Tibial artery (tissue), 4 donors: ENCODE measurements around the gene RFX1.

Experiments
- DNase-seq, 2 donors: peaks; one replicate each; pipeline ENCODE4 v3.0.0-alpha.2; 2019
- H3K27ac ChIP-seq, 2 donors: fragments of 200-600 bp; sonication (generic) in 1 of 2; 1 replicate in 1 of 2; 2 replicates in 1 of 2; pipeline ENCODE4 v1.5.1; 2018 to 2019; ENCODE audit warnings: mild to moderate bottlenecking in 1 of 2
- H3K27me3 ChIP-seq, 2 donors: fragments of 200-600 bp; sonication (generic) in 1 of 2; one replicate each; pipeline versions ENCODE4 v1.5.1 to v1.6.0; 2016 to 2019
- H3K36me3 ChIP-seq, 3 donors: fragments of 200-600 bp; sonication (generic) in 2 of 3; one replicate each; pipeline ENCODE4 v1.5.1; 2016 to 2019; ENCODE audit warnings: mild to moderate bottlenecking in 2 of 3
- H3K4me1 ChIP-seq, 4 donors: fragments of 200-600 bp; sonication (generic) in 2 of 4; 1 replicate in 3 of 4; 2 replicates in 1 of 4; pipeline ENCODE4 v1.5.1; 2016 to 2019
- H3K4me3 ChIP-seq, 2 donors: fragments of 200-600 bp; sonication (generic) in 1 of 2; 1 replicate in 1 of 2; 2 replicates in 1 of 2; pipeline ENCODE4 v1.5.1; 2018 to 2019; ENCODE audit warnings: mild to moderate bottlenecking in 2 of 2
- H3K9me3 ChIP-seq, 3 donors: fragments of 200-600 bp; sonication (generic) in 1 of 3; one replicate each; pipeline ENCODE4 v1.5.1; 2016 to 2019
- CTCF ChIP-seq, 2 experiments: fragments of 200-600 bp in 1 of 2; fragments of 450-650 bp in 1 of 2; IDR thresholded peaks; one replicate each; pipeline ENCODE4 v1.5.1; 2017 to 2019; ENCODE audit warnings: antibody characterized with exemption in 2 of 2, mild to moderate bottlenecking in 1 of 2, moderate library complexity in 1 of 2
- intact Hi-C: fragments of 100-400 bp; cut with DNase I; formaldehyde crosslinking; loops from one replicate; pipeline ENCODE4 v1.15.0; 2023; ENCODE audit warnings: low total_unique reads

Gene RFX1

GRCh38 chr19:13935765-13936510, 70.2 kb downstream of the RFX1 start:
- no peaks in the 10 kb centered on the region for H3K9me3 ChIP-seq
- no peak for DNase-seq
- peaks cover 0 to 29% (median 0%) of the 10 kb centered on the region in 3 donors for H3K36me3 ChIP-seq
- TF ChIP-seq CTCF (IDR thresholded peaks at IDR 0.05) = no peak
- peaks cover 0 to 33% of the 10 kb centered on the region in 2 donors for H3K27me3 ChIP-seq
- H3K4me3 ChIP-seq = no peak overlapping the region
- H3K4me1 ChIP-seq = peaks cover 0 to 18% (median 14%) of the 10 kb centered on the region in 4 donors
- intact Hi-C loops = no loop called here
- no peak overlapping the region for H3K27ac ChIP-seq

- DNase-seq = no peak
- intact Hi-C loops = no loop called here
- Histone ChIP-seq H3K4me1 (peaks cover 0 to 18% (median 14%) of the 10 kb centered on the region in 4 donors), H3K27ac (no peak overlapping the region), H3K9me3 (no peaks in the 10 kb centered on the region), H3K4me3 (no peak overlapping the region), H3K36me3 (peaks cover 4 to 40% (median 8%) of the 10 kb centered on the region in 3 donors), H3K27me3 (peaks cover 0 to 33% of the 10 kb centered on the region in 2 donors)
- TF ChIP-seq CTCF (IDR thresholded peaks at IDR 0.05) = no peak
These were observed 71.4 kb downstream of the RFX1 start for GRCh38 chr19:13934785-13935109.

- no peak overlapping the region for H3K27ac ChIP-seq
- DNase-seq = no peak
- intact Hi-C loops = no loop called here
- no peak overlapping the region for H3K4me3 ChIP-seq
- H3K4me1 ChIP-seq = peaks cover 0 to 7% (median 6%) of the 10 kb centered on the region in 4 donors
- peaks cover 4 to 56% (median 12%) of the 10 kb centered on the region in 3 donors for H3K36me3 ChIP-seq
- H3K9me3 ChIP-seq = no peaks in the 10 kb centered on the region
- TF ChIP-seq CTCF (IDR thresholded peaks at IDR 0.05) = no peak
- peaks cover 0 to 27% of the 10 kb centered on the region in 2 donors for H3K27me3 ChIP-seq
These were observed 73.2 kb downstream of the RFX1 start for GRCh38 chr19:13932911-13933393.

- intact Hi-C loops = no loop called here
- Histone ChIP-seq H3K27ac (no peak overlapping the region), H3K27me3 (peaks cover 0 to 20% of the 10 kb centered on the region in 2 donors), H3K36me3 (peaks cover 6 to 63% (median 17%) of the 10 kb centered on the region in 3 donors), H3K9me3 (no peaks in the 10 kb centered on the region), H3K4me3 (no peak overlapping the region), H3K4me1 (no peaks in the 10 kb centered on the region)
- no peak for TF ChIP-seq CTCF (IDR thresholded peaks at IDR 0.05)
- no peak for DNase-seq
These were observed 73.9 kb downstream of the RFX1 start for GRCh38 chr19:13932149-13932637.

- Histone ChIP-seq H3K27me3 (peaks cover 0 to 20% of the 10 kb centered on the region in 2 donors), H3K9me3 (no peaks in the 10 kb centered on the region), H3K36me3 (peaks cover 12 to 69% (median 23%) of the 10 kb centered on the region in 3 donors), H3K4me3 (no peak overlapping the region), H3K27ac (no peak overlapping the region), H3K4me1 (no peaks in the 10 kb centered on the region)
- intact Hi-C loops = no loop called here
- no peak for TF ChIP-seq CTCF (IDR thresholded peaks at IDR 0.05)
- DNase-seq = no peak
These were observed 74.5 kb downstream of the RFX1 start for GRCh38 chr19:13931391-13932148.
